GM19328 (cell line): ENCODE results near the gene SLC46A1.
A peak's percentile ranks its signal among the peaks of the same experiment; 100 is the strongest.

Experiments used
- ATAC-seq: cut with Tn5 transposase; IDR thresholded peaks from one replicate; pipeline ENCODE4 v1.9.1; 2021; ENCODE audit warnings: mild to moderate bottlenecking, moderate library complexity; ENCODE audit not compliant: unreplicated experiment

Gene SLC46A1

GRCh38 chr17:28385037-28385400 is 21.0 kb downstream of the SLC46A1 start:
- ATAC-seq = peak; percentile 10

DNA sequence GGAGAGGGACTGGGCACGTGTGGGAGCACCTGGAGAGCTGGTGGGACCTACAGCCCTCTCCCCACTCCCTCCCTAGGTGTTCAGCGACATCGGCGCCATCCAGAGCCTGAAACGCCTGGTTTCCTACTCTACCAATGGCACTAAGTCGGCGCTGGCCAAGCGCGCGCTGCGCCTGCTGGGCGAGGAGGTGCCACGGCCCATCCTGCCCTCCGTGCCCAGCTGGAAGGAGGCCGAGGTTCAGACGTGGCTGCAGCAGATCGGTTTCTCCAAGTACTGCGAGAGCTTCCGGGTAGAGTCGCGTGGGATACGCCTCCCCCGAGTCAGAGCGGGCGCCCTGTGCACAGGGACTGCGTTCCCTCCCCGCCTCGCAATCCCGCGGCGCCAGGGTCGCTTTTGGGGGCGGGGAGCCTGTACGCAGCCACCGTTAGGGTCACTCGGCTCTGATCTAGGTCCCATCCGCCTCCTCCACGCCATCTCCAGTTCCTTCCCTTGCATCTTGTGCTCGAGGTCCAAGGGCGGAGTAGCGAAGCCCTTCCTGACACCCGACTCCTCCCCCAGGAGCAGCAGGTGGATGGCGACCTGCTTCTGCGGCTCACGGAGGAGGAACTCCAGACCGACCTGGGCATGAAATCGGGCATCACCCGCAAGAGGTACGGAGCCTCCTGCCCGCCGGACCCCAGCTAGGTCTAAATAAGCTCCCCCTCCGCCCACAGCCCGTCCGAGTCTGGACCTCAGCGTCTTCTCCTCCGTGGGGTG is 21.6 kb downstream of the SLC46A1 start:
- peak; percentile 58 for ATAC-seq

GRCh38 chr17:28381141-28381825 is 24.7 kb downstream of the SLC46A1 start:
- ATAC-seq = no peak

DNA sequence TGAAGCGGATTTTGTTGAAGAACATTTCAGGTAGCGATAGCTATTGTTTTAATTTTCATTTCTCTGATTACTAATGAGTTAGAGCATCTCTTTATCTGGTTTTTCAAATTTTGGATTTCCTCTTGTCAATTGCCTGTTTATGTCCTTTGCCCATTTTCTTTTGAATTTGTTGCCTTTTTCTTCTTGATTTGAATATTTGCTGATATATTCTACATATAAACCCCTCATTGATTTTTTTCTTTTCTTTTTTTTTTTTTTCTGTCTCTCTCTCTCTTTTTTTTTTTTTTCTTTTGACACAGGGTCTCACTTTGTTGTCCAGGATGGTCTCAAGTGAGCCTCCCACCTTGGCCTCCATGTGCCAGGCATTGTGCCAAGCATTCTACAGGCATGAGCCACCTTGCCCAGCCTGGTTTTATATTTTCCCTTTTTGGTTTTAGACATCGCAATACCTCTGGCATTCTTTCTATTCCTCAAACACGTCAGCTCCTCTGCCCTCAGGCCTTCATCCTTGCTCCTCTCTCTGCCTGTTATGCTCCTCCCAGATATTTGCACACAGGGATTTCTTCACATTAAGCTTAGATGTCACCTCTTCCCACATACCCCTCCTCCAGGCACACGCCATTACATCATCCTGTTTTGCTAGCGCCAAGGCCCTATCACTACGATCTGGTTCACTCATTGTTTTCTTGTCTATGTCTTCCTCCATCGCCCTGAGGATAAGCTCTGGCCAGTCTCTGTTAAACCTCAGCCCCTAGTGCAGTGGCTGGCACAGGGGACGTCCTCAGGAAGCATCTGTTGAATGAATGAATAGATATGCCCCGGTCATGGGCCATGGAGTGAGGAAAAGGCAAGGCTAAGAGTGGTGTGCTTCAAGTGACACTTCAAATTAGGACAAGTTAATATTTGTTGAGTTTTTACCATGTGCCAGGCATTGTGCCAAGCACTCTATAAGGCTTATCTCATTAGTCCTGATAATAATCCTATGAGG is 25.9 kb downstream of the SLC46A1 start:
- no peak for ATAC-seq

GRCh38 chr17:28372945-28373274 is 33.1 kb downstream of the SLC46A1 start:
- no peak for ATAC-seq

DNA sequence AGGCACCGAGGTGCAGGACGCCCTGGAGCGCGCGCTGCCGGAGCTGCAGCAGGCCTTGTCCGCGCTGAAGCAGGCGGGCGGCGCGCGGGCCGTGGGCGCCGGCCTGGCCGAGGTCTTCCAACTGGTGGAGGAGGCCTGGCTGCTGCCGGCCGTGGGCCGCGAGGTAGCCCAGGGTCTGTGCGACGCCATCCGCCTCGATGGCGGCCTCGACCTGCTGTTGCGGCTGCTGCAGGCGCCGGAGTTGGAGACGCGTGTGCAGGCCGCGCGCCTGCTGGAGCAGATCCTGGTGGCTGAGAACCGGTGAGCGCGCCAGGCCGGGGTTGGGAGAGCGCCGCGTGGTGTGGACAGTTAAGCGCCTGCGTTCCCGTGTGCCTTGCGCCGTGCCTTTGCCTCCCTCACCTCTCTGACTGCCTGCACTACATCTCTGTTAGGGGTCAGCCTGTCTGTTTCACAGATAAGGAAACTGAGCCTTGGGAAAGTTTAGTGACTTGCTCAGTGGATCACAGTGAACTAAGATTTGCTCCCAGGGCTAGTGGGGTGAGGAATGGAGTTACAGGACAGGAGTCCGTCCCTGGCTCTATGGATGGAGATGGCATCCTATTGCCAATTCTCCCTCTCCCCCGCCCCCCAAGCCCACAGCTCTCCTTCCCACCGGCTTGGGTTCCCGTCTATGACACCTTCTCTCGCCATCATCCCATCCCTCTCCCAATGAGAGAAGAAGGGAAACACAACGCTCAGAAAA is 33.6 kb downstream of the SLC46A1 start:
- no peak for ATAC-seq

DNA sequence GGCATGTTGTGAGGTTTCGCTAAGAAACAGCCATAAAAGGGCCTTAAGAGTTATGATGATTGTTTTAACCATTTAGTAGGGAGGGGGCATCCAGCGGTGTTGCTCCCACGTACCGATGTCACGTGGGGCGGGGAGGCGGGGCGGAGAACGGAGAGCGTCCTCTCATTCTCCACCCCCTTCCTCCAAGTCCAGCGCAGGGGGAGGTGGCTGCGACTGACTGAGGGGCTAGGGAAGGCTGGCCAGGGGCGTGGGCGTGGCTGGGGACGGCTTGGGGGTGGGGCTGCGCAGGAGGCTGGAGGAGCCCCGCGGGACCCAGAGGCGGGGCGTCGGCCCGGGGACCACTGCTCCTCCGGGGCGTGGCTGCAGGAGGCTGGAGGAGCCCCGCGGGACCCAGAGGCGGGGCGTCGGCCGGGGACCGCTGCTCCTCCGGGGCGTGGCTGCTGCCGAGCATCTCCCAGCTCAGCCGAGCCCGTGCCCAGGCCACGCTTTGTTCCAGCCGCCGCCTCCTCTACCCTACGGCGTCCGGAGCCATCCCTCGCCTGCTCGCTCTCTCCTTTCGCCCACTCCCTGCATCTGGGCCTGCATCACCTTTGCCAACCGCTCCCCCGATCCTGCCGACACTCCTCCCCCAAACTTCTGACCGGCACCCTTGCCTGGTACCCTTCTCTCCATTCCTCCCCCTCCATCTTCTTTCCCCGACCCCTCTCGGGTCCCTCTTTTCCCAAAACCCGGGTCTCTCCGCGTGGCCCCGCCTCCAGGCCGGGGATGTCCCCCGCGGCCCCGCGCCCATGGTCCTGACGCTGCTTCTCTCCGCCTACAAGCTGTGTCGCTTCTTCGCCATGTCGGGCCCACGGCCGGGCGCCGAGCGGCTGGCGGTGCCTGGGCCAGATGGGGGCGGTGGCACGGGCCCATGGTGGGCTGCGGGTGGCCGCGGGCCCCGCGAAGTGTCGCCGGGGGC is 34.5 kb downstream of the SLC46A1 start, which contains the start of gene SARM1:
SARM1 (plus strand) TSS at position 450 of the 958 bp plus-strand sequence; CDS start at position 789, 339 bp downstream.
- ATAC-seq = peak; percentile 92

GRCh38 chr17:28370744-28371103 is 35.3 kb downstream of the SLC46A1 start:
- no peak for ATAC-seq

DNA sequence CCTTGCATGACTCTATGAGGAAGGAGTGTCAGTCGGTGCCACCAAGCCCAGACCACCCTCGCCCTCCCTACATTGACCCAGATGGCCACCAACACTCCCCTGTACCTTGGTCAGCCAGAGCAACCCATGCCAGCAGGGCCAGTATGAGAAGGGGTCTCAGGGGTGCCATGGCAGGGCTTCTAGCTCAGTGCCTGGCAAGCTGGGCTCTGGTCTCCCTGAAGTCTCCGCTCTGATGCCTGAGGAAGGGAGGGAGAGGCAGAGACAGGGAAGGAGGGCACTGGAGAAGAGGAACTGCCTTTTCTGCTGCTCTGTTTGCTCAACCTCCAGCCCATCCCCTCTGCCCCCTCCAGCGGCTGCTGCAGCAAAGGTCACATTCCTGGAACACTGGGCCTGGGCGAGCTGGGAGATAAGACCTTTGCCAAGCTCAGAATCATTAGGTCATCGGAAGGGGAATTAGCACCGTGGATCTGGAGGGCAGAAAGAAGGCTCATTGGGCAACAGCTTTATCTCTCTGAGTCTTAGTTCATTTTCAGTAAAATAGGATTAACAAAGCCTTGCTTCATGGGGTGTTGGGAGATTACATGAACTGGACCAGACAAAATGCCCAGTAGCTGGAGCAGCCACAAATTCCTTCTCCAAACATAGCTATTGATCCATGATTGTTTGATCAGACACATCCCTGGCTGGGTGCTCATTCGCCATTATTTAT is 35.8 kb downstream of the SLC46A1 start, which contains the start of gene VTN:
VTN (minus strand) TSS at position 273 of the 709 bp plus-strand sequence; CDS start at position 169, 104 bp downstream.
- no peak for ATAC-seq

- no peak for ATAC-seq
These were observed 36.4 kb downstream of the SLC46A1 start for GRCh38 chr17:28369684-28370034.

DNA sequence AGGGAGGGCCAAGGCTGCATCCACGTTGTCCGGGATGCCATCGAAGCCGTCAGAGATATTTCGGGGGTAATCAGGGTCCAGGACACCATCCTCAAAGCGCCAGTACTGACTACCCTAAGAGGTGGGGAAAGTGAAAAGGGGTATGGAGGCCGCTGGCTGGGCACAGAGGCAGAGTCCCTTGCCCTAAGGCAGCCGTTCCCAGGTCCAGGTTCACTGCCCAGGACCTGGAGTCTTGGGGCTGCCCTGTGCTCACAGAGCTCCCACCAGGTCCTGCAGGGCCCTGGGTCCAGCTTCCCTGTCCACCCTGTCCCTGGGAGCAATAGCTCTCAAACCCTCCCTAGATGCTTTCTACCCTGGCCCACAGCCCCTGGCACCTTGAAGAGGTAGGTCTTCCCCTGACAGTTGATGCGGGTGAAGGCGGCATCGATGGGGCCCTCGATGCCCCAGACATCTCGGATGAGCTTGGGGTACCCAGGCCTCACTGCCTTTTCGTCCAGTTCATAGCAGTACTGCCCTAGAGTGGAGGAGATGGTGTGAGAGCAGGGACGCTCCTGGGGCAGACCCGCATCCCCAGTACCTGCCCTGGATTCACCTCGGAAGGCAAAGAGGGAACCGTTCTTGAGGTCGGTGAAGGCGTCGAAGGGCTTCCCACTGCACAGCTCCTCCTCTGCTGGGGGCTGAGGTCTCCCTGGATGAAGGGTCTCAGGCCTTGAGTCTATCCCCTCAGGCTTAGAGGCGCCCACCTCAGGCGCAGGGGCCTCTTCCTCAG is 36.9 kb downstream of the SLC46A1 start:
- ATAC-seq = no peak

DNA sequence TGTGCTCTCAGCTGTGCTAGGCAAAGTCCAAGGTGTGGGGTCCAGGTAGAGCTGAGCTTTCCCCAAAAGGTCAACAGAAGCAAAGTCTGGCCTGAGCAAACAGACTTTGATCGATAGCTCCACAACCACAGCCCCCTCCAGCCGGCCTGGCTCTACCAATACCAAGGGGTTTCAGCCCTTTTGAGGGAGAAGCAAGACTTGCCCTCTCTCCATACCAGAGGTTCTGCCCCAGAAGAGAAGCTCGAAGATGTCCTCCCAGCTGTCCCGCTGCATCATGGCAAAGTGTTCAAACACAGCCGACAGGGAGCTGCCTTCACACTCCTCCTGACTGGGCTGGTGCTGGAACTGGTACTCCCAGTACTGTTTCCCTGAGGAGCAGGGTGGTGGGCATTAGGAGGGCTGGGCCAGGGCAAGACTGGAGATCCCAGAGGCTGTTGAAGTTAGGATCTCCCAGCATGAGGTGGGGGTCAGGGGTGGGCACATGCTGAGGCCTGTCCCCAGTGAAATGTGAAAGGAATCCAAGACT is 37.6 kb downstream of the SLC46A1 start:
- ATAC-seq = no peak

- ATAC-seq = no peak
These were observed 38.2 kb downstream of the SLC46A1 start for GRCh38 chr17:28367641-28368305.

- ATAC-seq = no peak
These were observed 39.4 kb downstream of the SLC46A1 start for GRCh38 chr17:28366605-28367004.

GRCh38 chr17:28365487-28365886 is 40.5 kb downstream of the SLC46A1 start:
- ATAC-seq = no peak

DNA sequence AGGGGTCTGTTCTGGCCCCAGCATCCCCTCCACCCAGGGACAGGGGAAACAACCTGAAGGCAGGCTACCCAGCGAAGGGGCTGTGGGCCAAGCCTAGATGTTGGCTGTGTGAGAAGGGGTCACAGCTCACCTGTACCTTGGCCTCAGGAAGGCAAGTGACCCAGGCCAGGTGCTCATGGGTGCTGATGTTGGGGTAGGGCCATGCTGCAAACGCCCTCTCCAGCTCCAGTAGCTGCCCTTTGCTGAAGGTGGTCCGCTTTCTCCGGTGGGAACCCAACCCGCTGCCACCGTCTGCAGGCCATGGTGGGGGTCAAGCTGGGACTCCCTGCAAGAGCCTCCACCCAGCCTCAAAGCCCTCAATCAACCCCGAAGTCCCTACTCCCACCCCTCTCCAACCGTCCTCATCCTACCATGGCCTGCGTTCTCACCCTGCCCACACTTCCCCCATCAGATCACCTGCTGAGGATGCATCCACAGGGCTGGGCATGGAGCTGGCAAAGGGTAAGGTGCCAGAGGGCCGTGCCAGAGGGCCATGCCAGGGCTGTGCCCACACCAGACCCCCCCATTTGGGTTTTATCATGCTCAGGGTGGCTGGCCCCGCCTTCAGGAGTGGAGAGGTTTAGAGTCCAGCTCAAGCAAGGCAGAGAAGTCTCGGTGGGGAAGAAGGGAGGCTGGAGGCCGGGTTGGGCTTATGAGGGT is 41.2 kb downstream of the SLC46A1 start, which contains the start of gene SEBOX:
SEBOX (minus strand) TSS at position 535 of the 699 bp plus-strand sequence; CDS start at position 487, 48 bp downstream.
- ATAC-seq = no peak
